Measurements from ENCODE around the gene RERE.

- no peak for TF ChIP-seq CTCF (IDR thresholded peaks at IDR 0.05)
- TF ChIP-seq POLR2A (IDR thresholded peaks at IDR 0.05) = no peak
These were observed 69.3 kb downstream of the RERE start for GRCh38 chr1:8747879-8748825.

Measured in uterus (tissue), 2 donors.